CD4-positive, alpha-beta T cell treated with Interleukin-2 at 100 ng/mL for 4 hours (primary cell): ENCODE data around the gene GRAMD1A.
"Not testable (repeated sequence)": the region's sequence is repeated elsewhere in the genome, so short reads cannot be mapped to it uniquely, and the experiment has no call there.

Source experiments
- DNase-seq: peaks from one replicate; pipeline ENCODE4 v3.0.0-alpha.2; 2020; ENCODE audit warnings: low spot score

The GRAMD1A gene

GRCh38 chr19:35004517-35005255, 4.6 kb downstream of the GRAMD1A start:
- DNase-seq = no peak

DNA sequence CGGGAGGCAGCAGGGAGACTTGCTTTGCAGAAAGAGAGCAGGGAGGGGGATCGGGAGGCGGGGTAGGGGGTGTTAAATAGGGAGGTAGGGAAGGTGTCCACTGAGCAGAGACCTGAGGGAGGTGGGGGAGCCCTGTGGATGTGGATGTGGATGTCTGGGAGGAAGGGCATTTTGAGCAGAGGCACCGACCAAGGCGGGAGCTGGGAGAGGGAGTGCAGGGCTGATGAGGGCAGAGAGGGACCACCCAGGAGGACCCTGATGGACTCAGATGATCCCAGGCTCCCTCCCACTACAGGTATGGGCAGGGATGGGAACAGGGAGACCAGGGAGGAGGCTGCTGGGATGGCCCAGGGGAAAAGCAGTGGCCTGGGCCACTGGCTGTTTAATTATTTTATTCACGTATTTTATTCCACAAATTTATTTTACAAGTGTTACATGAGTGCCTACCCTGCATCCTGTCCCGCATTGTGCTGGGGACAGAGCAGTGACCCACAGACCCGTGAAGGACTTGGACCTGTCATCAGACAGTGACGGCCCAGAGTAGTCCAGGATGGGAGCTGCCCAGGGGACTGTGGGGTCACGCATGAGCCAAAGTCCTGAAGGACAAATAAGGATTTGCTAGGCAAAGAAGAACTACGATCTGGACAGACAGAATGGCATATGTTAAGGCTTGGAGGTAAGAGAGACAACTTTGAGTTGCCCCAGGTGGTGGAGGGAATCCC, 5.3 kb downstream of the GRAMD1A start:
- no peak for DNase-seq

- not testable (repeated sequence) for DNase-seq
Observed at GRCh38 chr19:35006007-35006341, 5.9 kb downstream of the GRAMD1A start.

- no peak for DNase-seq
Observed at GRCh38 chr19:35006342-35006998, 6.3 kb downstream of the GRAMD1A start.

DNA sequence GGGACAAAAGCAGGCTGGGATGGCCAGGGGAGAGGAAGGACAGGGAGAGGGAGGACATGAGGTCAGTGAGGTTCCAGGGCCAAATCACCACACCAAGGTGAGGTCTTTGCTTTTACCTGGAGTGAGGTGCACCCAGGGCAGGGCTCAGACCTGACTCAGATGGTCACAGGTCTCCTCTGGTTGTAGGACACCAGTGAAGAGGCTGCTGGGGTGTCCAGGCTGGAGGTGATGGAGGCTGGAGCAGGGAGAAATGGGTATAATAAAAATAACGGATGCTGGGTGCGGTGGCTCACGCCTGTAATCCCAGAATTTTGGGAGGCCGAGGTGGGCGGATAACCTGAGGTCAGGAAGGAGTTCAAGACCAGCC, 6.9 kb downstream of the GRAMD1A start:
- DNase-seq = no peak

DNA sequence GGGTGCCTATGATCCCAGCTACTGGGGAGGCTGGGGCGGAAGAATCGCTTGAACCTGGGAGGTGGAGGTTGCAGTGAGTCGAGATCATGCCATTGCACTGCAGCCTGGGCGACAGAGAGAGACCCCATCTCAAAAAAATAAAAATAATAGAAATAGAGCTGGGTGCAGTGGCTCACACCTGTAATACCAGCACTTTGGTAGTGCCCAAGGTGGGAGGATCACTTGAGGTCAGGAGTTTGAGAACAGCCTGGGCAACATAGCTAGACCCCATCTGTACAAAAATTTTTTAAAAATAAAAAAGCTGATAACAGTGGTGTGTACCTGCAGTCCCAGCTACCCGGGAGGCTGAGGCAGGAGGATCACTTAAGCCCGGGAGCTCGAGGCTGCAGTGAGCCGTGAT, 7.3 kb downstream of the GRAMD1A start:
- DNase-seq = not testable (repeated sequence)

DNA sequence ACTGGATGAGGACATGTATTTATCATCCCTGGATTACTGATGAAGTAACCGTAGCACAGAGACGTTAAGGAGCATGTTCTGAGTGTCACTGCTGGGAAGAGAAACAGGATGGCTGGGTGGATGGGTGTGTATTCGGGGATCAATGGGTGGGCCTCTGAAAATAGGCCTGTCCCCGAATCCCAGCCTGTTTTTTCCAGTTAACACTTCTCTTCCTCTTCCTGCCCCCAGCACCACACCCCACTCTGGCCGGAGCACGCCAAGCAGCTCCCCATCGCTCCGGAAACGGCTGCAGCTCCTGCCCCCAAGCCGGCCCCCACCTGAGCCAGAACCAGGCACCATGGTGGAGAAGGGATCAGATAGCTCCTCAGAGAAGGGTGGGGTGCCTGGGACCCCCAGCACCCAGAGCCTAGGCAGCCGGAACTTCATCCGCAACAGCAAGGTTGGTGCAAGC, 8.8 kb downstream of the GRAMD1A start:
- DNase-seq = no peak

- no peak for DNase-seq
Observed at GRCh38 chr19:35009424-35010415, 9.6 kb downstream of the GRAMD1A start.

GRCh38 chr19:35011091-35011689, 11.1 kb downstream of the GRAMD1A start:
- peak; percentile 27 for DNase-seq

DNA sequence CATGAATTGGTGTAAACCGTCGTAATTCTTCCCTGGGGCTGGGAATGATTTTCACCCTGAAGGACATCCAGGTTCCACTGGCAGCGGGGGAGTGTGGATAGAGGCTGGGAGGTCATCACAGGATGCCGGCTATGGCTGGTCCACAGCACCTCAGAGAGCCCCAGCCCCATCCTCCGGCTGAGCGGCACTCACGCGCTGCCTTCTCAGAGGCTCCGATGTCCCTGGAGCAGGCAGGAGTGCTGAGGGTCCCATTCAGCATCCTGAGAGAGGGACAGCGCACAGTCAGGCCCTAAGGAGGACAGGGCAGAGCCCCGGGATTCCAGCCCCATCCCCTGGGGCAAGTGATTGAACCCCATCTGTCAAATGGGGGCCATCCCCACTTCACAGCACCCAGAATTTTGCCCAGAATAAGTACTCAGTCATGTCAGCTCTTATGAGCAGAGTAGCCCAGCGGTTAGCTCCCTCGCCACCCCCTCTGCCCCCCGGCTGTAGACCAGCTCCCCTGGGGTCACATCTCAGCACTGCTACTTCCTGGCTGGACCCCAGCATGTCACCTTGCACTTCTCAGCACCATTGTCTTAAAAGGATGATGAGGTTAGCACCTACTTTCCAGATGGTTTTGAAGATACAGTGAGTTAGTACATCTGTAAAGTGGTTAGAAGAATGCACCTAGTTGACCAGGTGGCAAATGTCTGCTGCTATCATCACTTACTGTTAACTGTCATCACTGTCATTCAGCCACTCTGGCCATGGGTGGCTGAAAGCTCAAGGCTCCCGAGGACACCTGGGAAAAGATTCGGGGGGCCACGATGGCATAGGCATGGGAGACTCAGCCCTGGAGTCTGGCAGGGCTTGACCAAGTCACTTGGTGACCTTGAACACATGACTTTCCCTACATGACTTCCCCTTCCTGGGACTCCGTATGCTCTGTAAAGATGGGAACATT, 11.9 kb downstream of the GRAMD1A start:
- DNase-seq = no peak

- peak; percentile 82 for DNase-seq
Observed at GRCh38 chr19:35013041-35013819, 13.1 kb downstream of the GRAMD1A start.

DNA sequence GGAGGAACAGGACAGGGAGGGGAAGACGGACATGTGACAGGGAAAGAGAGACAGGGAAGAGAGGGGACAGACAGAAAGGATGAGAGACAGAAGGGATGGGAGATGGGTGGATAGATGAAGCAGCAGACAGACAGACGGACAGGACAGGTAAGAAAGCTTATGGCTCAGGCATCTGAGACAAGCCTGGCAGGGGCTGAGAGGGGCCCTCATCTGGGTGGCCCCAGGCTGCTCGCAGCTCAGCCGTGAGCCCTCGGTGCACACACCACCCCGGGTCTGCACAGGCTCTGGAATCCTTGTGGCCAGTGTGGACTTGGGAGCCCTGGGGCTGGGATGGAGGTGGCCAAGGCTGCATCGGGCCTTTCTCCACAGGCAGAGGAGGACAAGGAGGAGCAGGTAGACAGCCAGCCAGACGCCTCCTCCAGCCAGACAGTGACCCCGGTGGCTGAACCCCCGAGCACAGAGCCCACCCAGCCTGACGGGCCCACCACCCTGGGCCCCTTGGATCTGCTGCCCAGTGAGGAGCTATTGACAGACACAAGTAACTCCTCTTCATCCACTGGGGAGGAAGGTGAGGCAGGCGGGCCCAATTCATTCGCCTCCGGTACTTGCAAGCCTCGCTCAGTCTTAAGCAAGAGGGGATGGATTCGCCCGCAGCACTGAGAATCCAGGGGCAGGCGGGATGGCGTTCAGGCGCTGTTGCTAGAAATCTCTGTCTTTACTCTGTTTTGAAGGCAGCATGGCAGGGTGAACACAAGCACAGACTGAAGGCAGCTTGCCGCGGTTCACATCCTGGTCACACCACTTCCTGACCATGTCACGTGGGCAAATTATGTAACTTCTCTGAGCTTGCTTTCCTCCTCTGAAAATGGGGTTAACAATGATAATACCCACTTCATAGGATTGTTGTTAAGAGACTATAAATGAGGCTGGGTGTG, 14.0 kb downstream of the GRAMD1A start:
- peak; percentile 78 for DNase-seq

DNA sequence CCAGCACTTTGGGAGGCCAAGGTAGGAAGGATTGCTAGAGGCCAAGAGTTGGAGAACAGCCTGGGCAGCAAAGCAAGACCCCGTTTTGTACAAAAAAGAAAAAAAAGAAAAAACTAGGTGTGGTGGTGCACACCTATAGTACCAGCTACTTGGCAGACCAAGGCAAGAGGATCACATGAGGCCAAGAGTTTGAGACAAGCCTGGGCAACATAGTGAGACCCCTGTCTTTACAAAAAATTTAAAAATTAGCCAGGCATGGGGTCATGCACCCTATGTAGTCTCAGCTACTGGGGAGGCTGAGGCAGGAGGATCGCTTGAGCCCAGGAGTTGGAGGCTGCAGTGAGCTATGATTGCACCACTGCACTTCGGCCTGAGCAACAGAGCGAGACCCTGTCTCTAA, 14.7 kb downstream of the GRAMD1A start:
- not testable (repeated sequence) for DNase-seq

- no peak for DNase-seq
Observed at GRCh38 chr19:35015270-35015953, 15.3 kb downstream of the GRAMD1A start.

GRCh38 chr19:35015954-35016351, 15.8 kb downstream of the GRAMD1A start:
- DNase-seq = no peak

- DNase-seq = no peak
Observed at GRCh38 chr19:35017507-35017906, 17.4 kb downstream of the GRAMD1A start.

DNA sequence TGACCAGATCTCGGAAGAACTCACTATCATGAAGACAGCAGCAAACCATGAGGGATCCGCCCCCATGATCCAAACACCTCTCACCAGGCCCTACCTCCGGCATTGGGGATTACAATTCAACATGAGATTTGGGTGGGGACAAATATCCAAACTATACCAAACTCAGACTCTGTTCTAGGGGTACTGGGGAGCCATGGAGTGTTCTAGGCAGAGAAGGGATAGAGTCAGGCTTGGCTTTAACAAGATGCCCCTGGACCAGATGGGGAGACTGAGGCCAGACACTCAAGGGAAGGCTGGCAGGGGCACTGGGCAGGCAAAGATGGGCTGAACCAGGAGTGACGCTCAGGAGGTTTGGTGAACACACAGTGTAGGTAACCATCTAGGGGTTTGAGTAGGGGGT, 18.3 kb downstream of the GRAMD1A start:
- DNase-seq = no peak

DNA sequence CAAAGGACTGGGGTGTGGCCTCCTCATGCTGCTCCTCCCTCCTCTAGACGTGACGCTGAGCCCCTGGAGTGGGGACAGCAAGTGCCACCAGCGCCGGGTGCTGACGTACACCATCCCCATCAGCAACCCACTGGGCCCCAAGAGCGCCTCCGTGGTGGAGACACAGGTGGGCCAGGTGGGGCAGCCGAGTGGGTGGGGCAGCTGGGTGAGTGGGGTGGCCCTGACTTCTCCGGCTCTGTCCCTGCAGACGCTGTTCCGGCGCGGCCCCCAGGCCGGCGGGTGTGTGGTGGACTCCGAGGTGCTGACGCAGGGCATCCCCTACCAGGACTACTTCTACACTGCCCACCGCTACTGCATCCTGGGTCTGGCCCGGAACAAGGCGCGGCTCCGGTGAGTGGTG, 19.0 kb downstream of the GRAMD1A start:
- no peak for DNase-seq
